GM23338 (cell line): Measurements from ENCODE around the gene NINL.

Experiments used
- CTCF ChIP-seq, 2 experiments: fragments of 200-600 bp in 1 of 2; sonication (generic) in 1 of 2; conservative IDR thresholded peaks; 2 replicates each; pipeline versions ENCODE4 v1.5.1 to v1.6.1; 2016 to 2017; ENCODE audit warnings: antibody characterized with exemption in 2 of 2, low read depth in 2 of 2, mild to moderate bottlenecking in 2 of 2, moderate library complexity in 1 of 2
- EZH2 ChIP-seq: fragments of 200-600 bp; sonication (generic); IDR thresholded peaks from one replicate; pipeline ENCODE4 v1.8.0; 2017; ENCODE audit warnings: antibody characterized with exemption, mild to moderate bottlenecking, low read depth; ENCODE audit not compliant: unreplicated experiment
- REST ChIP-seq: IDR thresholded peaks from one replicate; pipeline ENCODE4 v1.6.1; 2018; ENCODE audit warnings: antibody characterized with exemption; ENCODE audit not compliant: unreplicated experiment

GRCh38 chr20:25459111-25459830, 126.1 kb downstream of the NINL start:
- TF ChIP-seq CTCF (conservative IDR thresholded peaks at IDR 0.05; ENCODE audit: low read depth in 2 of 2), result no peak
- no peak for TF ChIP-seq REST
- no peak for TF ChIP-seq EZH2
